ENCODE data around the gene SEPHS1.
A peak's percentile ranks its signal among the peaks of the same experiment; 100 is the strongest.

Gene SEPHS1

GRCh38 chr10:13348216-13349017 is at the start of gene SEPHS1:
TSS of gene SEPHS1 (minus strand) at chr10:13348293. CDS start at chr10:13344950, 3,343 bp downstream.
- Mint-ChIP-seq H3K4me3 (peak within 1 kb of the TSS; percentile 91 to 98 (median 95)), H3K36me3 (ENCODE audit: low read depth) (peaks cover 11% of the 10 kb centered on the region), H3K9me3 (no peaks in the 10 kb centered on the region), H3K4me1 (peaks cover 28% of the 10 kb centered on the region), H3K27ac (peak within 1 kb of the TSS; percentile 99 to 100 (median 100)), H3K27me3 (ENCODE audit: low read depth) (peaks cover 32% of the 10 kb centered on the region)
- TF ChIP-seq, protein P1, sequence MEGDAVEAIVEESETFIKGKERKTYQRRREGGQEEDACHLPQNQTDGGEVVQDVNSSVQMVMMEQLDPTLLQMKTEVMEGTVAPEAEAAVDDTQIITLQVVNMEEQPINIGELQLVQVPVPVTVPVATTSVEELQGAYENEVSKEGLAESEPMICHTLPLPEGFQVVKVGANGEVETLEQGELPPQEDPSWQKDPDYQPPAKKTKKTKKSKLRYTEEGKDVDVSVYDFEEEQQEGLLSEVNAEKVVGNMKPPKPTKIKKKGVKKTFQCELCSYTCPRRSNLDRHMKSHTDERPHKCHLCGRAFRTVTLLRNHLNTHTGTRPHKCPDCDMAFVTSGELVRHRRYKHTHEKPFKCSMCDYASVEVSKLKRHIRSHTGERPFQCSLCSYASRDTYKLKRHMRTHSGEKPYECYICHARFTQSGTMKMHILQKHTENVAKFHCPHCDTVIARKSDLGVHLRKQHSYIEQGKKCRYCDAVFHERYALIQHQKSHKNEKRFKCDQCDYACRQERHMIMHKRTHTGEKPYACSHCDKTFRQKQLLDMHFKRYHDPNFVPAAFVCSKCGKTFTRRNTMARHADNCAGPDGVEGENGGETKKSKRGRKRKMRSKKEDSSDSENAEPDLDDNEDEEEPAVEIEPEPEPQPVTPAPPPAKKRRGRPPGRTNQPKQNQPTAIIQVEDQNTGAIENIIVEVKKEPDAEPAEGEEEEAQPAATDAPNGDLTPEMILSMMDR (IDR thresholded peaks at IDR 0.05; ENCODE audit: unreplicated experiment in 3 of 3) = no peak

GRCh38 chr10:13397052-13397451 is 49.0 kb upstream of the SEPHS1 start:
- Mint-ChIP-seq H3K36me3 (ENCODE audit: low read depth) (no peaks in the 10 kb centered on the region), H3K27me3 (ENCODE audit: low read depth) (peaks cover 15% of the 10 kb centered on the region), H3K4me3 (no peak overlapping the region), H3K27ac (no peak overlapping the region), H3K9me3 (peaks cover 4% of the 10 kb centered on the region), H3K4me1 (no peaks in the 10 kb centered on the region)
- TF ChIP-seq, protein P1 (IDR thresholded peaks at IDR 0.05; ENCODE audit: unreplicated experiment in 3 of 3) = no peak

GRCh38 chr10:13396369-13396768 is 48.3 kb upstream of the SEPHS1 start:
- peaks cover 4% of the 10 kb centered on the region for H3K9me3 Mint-ChIP-seq

DNA sequence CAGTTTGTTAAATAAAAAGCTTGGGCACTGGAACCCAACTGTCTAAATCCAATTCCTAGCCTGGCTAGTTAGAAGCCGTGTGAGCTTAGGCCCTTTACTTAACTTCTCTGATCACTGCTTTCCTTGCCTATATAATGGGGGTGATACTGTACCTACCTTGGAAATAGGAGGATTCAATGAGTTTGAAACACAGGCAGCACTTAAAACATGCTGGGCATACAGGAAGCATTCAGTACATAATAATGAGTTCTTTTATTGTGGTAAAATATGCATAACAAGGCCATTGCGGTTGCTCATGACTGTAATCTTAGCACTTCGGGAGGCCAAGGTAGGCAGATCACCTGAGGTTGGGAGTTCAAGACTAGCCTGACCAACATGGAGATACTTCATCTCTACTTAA is 47.4 kb upstream of the SEPHS1 start:
- H3K4me3 Mint-ChIP-seq = no peak overlapping the region
- no peaks in the 10 kb centered on the region for H3K36me3 Mint-ChIP-seq (ENCODE audit: low read depth)
- TF ChIP-seq, protein P1 (IDR thresholded peaks at IDR 0.05; ENCODE audit: unreplicated experiment in 3 of 3) = no peak
- peaks cover 17% of the 10 kb centered on the region for H3K27me3 Mint-ChIP-seq (ENCODE audit: low read depth)
- no peaks in the 10 kb centered on the region for H3K4me1 Mint-ChIP-seq
- H3K9me3 Mint-ChIP-seq = peaks cover 4% of the 10 kb centered on the region
- no peak overlapping the region for H3K27ac Mint-ChIP-seq

More at GRCh38 chr10:13396369-13396768, 48.3 kb upstream of the SEPHS1 start:
- Mint-ChIP-seq H3K27me3 (ENCODE audit: low read depth) (peaks cover 15% of the 10 kb centered on the region), H3K4me1 (no peaks in the 10 kb centered on the region), H3K4me3 (no peak overlapping the region), H3K27ac (no peak overlapping the region), H3K36me3 (ENCODE audit: low read depth) (no peaks in the 10 kb centered on the region)
- TF ChIP-seq, protein P1 (IDR thresholded peaks at IDR 0.05; ENCODE audit: unreplicated experiment in 3 of 3) = no peak

GRCh38 chr10:13393640-13394039 is 45.5 kb upstream of the SEPHS1 start:
- Mint-ChIP-seq H3K9me3 (no peaks in the 10 kb centered on the region), H3K4me3 (no peak overlapping the region)
- TF ChIP-seq, protein P1 (IDR thresholded peaks at IDR 0.05; ENCODE audit: unreplicated experiment in 3 of 3) = no peak

GRCh38 chr10:13392701-13393100 is 44.6 kb upstream of the SEPHS1 start:
- Mint-ChIP-seq H3K27ac (no peak overlapping the region), H3K9me3 (no peaks in the 10 kb centered on the region), H3K4me1 (peaks cover 5% of the 10 kb centered on the region), H3K36me3 (ENCODE audit: low read depth) (no peaks in the 10 kb centered on the region), H3K4me3 (no peak overlapping the region), H3K27me3 (ENCODE audit: low read depth) (peaks cover 17% of the 10 kb centered on the region)
- TF ChIP-seq, protein P1 (IDR thresholded peaks at IDR 0.05; ENCODE audit: unreplicated experiment in 3 of 3) = no peak

More at GRCh38 chr10:13393640-13394039, 45.5 kb upstream of the SEPHS1 start:
- H3K4me1 Mint-ChIP-seq = peaks cover 3% of the 10 kb centered on the region
- H3K27ac Mint-ChIP-seq = no peak overlapping the region
- no peaks in the 10 kb centered on the region for H3K36me3 Mint-ChIP-seq (ENCODE audit: low read depth)
- H3K27me3 Mint-ChIP-seq (ENCODE audit: low read depth) = peaks cover 17% of the 10 kb centered on the region
